ENCODE results near the gene NUDCD3.

NUDCD3 gene

DNA sequence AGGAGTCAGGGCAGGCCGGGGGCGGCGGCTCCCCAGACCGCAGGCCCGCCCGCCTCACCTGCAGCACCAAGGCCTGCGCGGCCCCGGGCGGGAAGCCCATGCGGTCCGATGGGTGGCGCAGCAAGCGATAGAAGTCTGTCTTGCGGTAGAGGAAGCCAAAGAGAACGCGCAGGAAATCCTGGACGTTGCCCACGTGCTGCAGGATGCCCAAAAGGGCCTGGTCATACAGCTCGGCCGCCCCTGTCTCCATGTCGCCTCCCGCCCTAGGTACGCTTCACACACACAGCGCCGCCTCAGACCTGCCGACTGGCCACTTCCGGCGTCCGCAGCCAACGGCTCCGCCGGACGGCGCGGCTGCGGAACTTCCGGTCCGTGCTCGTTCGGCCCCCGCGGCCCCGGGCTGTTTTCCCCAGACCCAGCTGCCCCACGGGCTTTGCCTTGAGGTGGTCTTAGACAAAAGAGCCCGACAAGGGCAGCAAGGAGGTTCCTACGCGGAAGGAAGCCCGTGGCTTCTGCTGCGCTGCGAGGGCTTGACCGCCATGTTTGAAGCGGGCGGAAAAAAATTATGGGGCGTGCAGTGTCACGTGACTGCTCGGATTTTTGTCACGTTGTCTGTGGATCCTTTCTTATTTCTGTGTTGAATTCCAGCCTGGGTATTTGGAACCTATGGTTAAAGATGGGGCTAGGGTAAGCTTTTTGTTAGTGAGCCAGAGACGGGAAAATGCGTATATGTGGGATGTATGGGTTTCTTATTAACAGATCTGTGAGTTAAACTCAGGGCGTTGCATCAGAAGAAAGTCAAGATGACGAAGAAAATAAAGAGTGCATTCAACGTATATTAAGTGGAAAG, at the start of gene NUDCD3:
NUDCD3 (minus strand) TSS at position 308 of the 850 bp plus-strand sequence; CDS start at position 250, 58 bp downstream.
- peak; percentile 74 for DNase-seq

DNA sequence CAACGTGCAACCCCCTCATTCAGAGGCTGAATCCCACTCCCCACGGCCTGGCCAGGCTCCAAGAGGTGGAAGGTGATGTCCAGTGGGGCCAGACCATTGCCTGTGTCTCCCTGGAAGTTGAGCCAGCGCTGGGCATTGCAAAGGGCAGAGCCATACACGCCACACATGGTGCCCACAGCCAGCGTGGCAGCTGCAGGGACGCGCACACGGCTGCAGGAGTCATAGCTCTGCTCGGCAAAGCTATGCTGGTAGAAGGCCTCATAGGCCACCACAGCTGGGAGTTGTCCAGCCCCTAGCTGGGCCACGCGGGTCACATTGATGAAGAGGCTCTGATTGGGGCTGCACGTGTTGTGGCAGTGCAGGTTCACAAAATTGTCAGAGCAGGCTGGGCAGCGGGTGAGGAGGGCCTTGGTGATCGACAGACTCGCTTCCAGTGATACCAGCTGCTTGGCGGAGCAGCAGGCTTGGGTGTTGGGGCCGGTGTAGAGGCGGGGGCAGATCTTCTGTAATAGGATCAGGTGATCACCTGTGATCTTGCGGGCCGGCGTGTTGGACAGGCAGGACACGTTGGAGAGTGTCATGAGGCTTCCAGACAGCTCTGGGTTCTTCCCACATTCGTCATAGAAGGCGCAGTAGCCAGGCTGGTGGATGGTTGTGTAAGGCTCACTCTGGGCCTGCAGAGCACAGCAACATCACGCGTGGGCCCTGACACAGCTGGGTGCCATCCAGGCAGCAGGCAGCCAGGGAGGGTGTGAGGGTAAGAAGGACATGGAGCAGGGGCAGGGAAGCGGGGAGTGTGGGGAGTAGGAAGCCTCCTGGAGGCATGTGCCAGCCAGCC, 49.4 kb upstream of the NUDCD3 start:
- no peak for DNase-seq

GRCh38 chr7:44538798-44539668, 48.6 kb upstream of the NUDCD3 start:
- DNase-seq = no peak

DNA sequence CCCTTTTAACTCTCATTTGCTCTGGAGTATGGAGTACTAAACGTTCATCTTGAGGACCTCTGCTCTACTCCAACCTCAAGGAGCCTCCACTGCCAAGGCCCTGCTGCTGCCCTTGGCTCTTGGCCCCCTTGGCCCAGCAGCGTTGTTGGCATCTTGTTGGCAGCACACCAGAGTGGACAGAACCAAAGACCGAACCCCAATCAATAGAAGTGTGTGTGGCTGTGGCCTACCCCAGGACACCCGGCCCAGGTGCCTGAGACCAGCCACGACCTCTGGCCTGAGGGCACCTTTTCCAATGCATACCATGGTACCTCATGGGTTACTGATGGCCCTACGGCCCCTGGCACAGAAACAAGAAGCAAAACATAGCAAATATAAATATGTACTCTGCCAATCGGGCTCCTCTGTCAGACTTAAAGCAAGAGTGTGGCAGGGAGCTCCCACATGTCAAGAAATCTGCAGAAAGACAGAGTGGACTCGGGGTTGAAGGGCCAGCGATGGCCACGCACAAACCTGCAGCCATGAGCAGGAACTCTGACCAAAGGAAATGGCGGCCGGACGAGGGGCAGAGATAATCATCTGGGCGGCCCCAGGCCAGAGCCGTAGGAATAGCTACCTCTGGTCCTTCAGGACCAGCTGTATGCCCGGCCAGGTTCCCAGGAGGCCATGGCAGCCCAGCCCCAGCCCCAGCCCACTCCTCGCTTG, 47.8 kb upstream of the NUDCD3 start:
- no peak for DNase-seq

DNA sequence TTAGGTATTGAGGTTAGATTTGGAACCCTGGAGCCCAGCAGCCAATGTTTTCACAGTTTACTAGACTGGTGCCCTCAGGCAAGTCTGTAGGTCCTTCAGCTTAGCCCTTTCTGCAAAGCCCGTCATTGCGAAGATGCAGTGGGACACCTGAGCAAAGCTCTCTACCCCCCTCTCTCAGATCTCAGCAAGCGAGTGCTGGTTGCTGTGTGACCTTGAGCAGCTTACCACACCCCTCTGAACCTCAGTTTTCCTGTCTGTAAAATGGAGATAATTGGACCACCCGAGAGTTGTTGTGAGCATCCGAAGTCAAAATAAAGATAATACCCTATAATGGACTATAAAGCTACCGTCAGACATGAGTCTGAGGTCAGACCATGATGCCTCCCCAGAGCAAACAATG, 47.0 kb upstream of the NUDCD3 start:
- DNase-seq = no peak

- DNase-seq = no peak
Observed at GRCh38 chr7:44536090-44536489, 45.6 kb upstream of the NUDCD3 start.

DNA sequence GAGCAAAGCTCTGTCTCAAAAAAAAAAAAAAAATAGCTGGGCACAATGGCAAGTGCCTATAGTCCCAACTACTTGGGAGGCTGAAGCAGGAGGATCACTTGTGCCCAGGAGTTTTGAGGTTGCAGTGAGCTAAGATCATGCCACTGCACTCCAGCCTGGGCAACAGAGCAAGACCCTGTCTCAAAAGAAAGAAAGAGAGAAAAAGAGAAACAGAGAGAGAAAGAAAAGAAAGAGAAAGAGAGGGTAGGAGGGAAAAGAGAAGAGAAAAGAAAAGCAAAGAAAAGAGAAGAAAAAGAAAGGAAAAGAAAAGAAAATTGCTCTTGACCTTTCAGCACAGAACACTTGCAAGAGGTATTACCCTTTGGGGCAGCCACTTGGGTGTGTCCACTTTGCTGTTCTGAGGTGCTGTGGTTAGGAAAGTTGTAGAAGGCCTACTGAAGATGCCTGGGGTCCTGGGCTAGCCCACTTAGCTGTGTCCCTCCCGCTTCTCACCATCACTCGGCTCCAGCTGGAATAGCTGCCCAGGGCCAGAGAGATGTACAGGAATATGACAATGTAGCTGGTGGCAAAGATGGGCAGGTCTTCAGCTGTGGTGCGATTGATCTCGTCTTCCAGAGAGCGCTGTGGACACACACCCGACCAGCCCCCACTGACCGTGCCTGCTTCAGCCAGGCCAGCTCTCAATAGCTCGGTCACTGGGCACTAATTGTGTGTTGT, 45.0 kb upstream of the NUDCD3 start:
- no peak for DNase-seq

DNA sequence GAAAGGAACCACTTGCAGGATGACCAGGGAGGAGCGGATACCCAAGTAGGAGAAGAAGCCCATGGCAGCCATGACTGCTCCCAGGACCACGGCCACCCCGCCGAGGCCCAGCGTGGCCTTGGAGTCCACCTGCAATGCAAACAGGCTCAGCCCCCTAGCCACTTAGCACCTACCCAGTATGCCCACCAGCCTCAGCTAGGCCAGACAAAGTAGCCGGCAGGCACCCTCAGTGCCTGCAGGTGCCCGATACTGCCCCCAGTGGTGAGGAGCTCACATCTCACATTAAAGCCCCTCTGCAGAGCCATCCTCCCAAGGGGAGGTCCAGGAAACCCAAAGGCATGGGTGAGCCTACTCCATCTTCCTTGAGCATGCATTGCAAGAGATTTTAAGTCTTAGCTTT, 44.0 kb upstream of the NUDCD3 start:
- DNase-seq = peak; percentile 56

DNA sequence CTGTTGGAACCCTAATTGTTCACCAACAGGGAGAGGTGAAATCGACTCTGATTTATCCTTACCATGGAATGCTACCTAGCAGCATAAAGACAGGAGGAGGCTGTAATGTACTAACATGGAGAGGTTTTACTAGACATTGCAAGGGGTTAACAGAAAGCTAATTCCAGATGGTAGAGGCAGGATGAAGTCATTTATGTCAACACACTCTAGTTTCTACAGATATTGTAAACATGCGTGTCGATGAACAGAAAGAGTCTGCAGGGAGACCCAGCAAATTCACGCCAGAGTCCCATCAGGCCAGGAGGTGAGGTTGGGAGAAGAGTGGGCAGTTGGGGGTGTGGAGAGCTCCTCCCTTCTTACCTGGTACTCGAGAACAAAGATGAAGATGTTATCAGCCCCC, 43.6 kb upstream of the NUDCD3 start:
- DNase-seq = no peak

DNA sequence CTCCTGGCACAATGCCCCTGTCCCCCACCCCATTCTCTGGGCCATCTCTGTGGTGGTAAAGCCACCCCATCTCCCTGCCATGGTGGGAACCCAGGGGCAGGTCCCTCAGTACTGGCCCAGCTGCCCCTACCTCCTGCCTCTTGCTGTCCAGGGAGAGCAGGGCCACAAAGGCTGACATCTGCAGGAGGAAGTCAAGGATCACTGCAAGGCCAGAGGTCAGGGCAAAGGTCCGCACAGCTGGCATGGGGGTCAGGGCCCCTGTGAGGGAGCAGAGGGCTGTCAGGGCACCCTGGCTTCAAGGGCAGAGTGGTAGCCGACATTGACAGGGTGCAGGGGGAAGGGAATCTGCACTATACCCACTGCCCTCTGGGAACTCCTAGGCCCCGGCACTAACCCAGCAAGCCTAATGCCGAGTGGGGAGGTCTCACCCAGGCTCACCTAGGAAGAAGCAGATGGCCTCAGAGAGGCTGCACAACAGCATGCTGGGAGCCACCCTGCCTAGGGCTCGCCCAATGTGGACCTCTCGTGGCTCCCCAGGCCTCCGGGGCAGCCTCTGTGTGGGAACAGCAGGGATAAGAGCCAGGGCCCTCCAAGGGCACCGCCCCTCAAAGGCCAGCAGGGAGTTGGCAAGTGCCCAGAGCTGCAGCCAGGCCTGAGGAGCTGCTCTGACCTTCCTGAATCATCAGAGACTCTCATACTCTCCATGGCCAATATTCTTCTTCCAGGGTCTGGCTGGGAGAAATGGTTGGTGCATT, 43.0 kb upstream of the NUDCD3 start:
- DNase-seq = no peak

GRCh38 chr7:44531421-44532380, 41.2 kb upstream of the NUDCD3 start:
- no peak for DNase-seq

GRCh38 chr7:44530990-44531389, 40.5 kb upstream of the NUDCD3 start:
- no peak for DNase-seq

- no peak for DNase-seq
Observed at GRCh38 chr7:44524811-44525388, 34.4 kb upstream of the NUDCD3 start.

GRCh38 chr7:44522315-44522714, 31.9 kb upstream of the NUDCD3 start:
- DNase-seq = no peak

GRCh38 chr7:44521347-44522095, 31.1 kb upstream of the NUDCD3 start:
- DNase-seq = no peak

DNA sequence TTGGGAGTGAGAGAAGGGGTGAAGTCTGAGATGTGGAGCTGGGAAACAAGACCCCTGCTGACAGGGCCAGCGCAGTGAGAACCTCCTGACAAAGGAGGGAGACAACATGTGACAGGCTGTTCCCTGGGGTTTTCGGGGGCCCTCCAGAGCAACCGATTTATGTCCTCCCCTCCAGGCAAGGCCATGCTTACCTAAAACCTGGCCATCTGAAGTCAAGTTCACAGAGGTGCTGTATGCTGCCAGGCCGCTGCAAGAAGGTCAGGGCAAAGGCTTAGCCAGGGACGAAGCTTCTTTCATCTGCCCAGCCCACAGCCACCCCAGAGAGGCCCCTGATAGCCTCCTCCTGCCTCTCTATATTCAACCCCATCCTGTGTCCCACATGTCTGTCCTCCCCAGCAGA, 30.1 kb upstream of the NUDCD3 start:
- DNase-seq = no peak

DNA sequence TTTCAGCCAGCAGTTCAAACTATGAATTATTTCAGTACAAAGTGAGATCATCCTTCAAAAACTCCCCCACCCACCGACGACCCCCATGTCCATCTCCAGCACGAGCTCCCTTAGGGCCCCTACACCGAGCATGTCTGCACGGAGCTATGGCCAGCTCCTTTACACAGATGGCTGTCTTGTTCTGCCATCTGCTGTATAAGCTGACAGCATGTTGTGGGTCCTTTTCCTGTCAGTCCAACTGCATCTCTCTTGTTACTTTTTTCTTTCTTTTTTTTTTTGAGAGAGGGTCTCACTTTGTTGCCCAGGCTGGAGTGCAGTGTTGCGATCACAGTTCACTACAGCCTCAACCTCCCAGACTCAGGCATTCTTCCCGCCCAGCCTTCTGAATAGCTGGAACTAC, 29.1 kb upstream of the NUDCD3 start:
- no peak for DNase-seq

GRCh38 chr7:44518761-44519160, 28.3 kb upstream of the NUDCD3 start:
- no peak for DNase-seq

DNA sequence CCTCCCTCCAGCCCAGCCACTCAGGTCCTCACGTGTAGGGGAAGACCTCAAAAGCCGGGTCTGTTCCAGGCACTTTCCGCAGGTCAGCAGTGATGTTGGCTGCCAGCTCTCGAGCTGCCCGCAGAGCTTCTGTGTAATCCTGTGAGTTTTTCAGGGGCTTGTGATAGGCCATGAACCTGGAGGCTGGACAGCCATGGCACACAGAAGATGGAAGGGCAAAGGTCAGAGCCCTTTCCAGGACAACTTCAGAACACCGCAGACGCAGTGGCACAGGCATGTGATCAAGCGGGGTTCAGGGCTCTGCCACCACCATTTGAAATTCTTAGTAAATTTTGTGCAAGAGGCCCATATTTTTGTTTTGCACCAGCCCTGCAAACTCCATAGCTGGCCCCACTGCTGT, 26.7 kb upstream of the NUDCD3 start:
- DNase-seq = no peak

All from NCI-H1436 (cell line).